GM21423 (cell line): Measurements from ENCODE around the gene BBS10.
"Not testable (repeated sequence)": the region's sequence is repeated elsewhere in the genome, so short reads cannot be mapped to it uniquely, and the experiment has no call there.

ENCODE experiments used
- ATAC-seq: cut with Tn5 transposase; IDR thresholded peaks from one replicate; pipeline ENCODE4 v1.9.1; 2021; ENCODE audit warnings: mild to moderate bottlenecking, moderate library complexity; ENCODE audit not compliant: unreplicated experiment

BBS10 gene

DNA sequence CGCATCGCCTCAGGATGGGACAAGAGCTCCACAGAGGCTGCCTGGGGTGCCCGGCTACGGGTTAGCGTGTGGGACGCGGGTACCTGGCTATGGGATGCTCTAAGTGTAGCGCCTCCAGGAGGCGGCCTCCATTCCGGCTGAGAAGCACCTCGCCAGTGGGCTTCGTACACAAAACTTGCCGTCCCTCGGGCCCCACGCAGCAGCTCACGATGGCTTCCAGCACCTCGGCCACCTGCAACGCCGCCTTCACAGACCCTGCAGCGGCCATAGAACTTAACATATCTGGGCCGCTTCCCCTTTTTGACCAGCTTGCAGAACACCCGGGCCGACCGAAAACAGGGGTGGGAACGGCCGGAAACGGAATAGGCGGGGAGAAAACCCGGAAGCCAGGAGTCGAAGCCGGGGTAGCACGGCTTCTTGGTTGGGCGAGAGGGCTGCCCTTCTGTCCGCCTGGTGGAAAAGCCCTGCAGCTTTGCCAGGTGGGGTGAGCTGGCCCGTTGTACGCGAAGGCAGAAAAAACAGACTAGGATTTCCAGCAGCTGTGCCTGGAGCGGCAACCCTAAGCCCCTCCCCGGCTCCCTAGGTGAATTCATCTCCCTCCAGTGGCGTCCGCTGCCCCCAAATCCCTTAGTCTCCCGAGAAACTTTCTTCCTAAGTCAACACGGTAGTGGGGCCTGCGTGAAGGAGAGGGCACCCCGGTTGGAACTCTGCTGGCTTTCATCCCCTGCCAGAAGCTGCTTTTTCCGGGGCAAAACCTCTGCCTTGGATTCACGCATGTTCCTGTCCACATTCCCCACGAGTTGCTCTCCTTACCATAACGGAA lies at the start of gene BBS10:
TSS of gene BBS10 (minus strand) at position 337 of the 823 bp plus-strand sequence. CDS start at position 280, 57 bp downstream.
- peak; percentile 97 for ATAC-seq

DNA sequence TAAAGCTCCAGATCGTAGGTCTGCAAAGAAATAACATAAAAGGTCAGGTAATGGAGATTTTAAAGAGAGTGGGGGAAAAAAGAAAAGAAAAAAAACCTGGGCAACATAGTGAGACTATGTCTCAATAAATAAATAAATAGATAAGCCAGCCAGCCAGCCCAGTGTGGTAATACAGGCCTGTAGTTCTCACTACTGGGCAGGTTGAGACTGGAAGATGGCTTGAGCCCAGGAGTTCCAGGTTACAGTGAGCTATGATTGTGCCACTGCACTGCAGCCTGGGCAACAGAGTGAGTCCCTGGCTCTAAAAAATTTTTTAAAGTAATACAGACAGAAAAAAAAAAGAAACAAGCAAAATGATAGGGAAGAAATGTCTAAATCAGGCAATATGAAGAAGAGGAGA lies 43.2 kb upstream of the BBS10 start:
- ATAC-seq: no peak

DNA sequence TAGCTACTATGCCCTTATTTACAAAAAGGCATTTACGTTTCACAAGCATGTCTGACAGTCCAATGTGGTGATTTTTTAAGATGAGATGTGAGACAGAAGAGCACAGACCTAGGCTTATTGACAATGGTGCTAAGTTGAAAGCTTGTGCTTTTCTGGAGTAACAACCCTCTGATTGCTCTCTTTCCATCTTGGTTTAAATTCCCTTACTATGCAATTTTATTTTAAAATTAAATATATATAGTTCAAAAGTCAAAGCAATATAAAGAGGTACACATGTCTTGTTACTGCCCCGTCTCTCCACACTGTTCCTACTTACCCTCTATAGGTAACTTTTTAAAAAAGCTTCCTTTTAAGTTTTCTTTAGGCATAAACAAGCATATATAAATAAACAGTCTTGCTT lies 39.4 kb upstream of the BBS10 start:
- no peak for ATAC-seq

DNA sequence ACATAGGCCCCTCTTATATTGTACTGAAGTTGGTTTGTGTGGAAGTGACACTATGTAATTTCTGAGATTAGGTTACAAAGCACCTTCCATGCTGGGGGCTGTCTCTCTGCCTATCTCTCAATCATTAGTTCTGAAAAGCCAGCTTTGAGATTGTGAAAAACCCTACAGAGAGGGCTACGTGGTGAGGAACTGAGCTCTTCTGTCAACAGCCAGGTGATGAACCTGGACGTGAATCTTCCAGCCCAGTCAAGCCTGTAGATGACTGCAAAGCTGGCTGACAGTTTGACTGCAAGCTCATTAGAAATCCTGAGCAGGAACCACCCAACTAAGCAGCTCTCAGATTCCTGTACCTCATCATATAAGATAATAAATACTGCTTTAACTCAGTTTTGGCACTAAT lies 36.3 kb upstream of the BBS10 start:
- no peak for ATAC-seq

DNA sequence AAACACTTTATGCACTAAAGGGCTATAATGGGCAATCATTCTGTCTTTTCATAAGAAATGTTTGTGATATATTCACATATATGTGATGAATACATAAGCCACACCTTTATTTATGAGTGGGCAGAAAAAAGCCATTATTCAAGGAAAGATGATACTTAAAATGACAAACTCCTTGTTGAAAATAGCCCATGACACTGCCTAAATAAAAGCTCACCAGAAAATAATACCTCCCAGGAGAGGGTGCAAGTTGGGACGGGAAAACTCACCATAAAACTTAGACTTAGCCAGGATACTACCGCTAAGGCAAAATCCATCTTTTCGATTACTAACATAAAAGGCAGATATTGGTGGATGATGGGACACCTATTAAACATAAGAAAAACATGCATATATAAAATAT lies 35.8 kb upstream of the BBS10 start:
- ATAC-seq: no peak

DNA sequence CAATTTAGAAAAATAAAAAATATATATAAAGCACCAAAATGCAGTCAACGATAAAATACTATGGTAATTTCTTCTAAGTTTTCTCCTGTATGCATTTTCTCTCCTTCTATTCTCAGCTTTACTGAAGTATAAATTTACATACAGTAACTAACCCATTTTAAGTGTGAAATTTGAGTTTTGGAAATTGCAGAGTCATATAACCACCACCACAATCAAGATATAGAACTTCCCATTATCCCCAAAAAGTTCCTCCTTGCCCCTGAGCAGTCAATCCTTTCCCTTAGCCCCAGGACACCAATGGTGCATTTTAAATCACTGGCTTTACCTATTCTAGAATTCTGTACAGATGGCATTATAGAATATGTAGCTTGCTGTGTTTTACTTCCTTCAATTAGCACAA lies 31.0 kb upstream of the BBS10 start:
- ATAC-seq: no peak

DNA sequence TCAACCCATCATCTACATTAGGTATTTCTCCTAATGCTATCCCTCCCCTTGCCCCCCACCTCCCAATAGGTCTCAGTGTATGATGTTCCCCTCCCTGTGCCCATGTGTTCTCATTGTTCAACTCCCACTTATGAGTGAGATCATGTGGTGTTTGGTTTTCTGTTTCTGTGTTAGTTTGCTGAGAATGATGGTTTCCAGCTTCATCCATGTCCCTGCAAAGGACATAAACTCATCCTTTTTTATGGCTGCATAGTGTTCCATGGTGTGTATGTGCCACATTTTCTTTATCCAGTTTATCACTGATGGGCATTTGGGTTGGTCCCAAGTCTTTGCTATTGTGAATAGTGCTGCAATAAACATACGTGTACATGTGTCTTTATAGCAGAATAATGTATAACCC lies 28.7 kb upstream of the BBS10 start:
- not testable (repeated sequence) for ATAC-seq

DNA sequence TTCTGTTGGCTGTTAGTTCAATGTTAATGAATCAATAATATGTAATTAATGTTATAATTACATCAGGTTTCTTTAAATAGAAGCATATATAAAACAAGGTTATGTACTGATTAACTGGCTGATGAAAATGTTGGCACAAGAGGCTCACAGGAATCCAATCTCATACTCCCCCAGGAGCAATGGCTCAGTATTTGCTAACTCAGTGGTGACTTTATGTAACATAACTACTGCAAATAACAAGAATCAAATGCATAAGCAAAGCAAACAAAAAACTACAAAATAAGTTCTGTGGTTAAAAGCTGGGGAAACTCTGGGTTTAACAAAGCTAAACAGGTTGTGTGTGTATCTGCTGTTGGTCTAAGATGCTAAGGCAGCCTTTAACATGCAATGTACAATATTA lies 27.7 kb upstream of the BBS10 start:
- no peak for ATAC-seq

DNA sequence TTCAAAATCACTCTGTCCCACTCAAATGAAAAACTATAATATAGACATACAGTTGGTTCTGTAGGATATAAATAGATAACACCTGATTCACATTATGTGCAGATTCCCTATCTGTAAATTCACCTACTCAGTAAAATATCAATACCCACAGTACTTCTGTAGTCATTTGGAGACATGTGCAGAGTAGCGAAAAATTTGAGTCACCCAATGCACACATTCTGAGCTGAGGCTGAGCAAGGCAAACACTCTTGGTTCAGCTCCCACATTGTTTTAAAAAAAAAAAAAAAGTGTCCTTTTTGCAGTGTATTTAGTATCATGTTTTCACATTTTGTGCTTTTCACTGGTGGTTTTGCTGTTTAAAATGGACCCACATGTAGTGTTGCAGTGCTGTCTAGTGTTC lies 27.3 kb upstream of the BBS10 start:
- no peak for ATAC-seq

DNA sequence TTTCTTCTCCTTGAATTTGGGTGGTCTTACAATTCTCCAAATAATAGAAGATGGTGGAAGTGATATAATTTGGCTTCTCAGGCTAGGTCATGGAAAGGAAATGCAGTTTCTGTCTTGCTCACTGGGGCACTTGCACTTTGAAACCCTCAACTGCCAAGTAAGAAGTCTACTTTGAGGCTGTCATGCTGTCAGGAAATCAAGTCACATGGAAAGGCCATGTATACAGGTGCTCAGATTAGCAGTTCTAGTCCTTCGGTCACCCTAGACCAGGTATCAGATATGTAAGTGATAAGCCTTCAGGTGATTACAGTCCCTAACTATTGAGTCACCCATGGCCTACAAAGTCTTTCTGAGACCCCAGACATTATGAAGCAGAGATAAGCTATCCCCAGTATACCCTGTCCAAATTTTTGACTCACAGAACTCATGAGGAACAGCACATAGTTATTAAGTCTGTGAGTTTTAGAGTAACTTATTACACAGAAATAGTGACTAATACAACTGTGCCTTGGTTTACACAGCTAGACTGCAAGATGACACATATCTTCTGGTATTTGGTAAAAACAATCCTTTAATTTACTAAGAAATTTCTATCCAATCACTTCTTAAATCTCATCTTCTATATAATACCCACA lies 26.3 kb upstream of the BBS10 start:
- ATAC-seq: no peak

DNA sequence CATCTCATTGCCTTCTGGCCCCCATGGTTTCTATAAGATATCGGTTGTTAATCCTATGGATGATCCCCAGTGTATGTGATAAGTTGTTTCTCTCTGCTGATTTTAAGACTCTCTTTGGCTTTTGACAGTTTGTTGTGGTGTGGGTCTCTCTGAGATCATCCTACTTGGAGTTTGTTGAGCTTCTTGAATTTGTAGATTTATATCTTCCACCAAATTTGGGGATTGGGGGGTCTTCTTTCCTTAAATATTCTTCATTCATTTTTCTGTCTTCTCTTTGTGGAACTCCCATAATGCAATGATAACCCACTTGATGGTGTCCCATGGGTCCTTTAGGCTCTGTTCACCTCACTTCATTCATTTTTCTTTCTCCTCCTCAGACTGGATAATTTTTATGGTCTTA lies 20.0 kb upstream of the BBS10 start:
- ATAC-seq: no peak

DNA sequence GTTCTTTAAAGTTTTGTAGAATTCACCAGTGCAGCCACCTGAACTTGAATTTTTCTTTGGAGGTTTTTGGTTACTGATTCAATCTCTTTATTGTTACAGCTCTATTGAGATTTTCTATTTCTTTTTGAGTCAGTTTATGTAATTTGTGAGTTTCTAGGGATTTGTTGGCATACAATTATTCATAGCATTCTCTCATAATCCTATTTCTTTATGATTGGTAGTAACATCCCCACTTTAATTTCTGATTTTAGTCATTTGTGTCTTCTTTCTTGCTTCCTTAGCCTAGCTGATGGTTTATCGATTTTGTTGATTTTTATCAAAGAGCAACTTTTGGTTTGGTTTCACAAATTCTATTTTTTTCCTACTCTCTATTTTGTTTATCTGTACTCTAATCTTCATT lies 17.9 kb upstream of the BBS10 start:
- ATAC-seq: no peak

DNA sequence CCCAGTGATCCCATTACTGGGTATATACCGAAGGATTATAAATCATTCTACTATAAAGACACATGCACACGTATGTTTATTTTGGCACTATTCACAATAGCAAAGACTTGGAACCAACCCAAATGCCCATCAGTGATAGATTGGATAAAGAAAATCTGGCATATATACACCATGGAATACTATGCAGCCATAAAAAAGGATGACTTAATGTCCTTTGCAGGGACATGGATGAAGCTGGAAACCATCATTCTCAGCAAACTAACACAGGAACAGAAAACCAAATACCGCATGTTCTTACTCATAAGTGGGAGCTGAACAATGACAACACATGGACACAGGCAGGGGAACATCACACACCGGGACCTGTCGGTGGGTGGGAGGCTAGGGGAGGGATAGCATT lies 15.9 kb upstream of the BBS10 start:
- not testable (repeated sequence) for ATAC-seq

DNA sequence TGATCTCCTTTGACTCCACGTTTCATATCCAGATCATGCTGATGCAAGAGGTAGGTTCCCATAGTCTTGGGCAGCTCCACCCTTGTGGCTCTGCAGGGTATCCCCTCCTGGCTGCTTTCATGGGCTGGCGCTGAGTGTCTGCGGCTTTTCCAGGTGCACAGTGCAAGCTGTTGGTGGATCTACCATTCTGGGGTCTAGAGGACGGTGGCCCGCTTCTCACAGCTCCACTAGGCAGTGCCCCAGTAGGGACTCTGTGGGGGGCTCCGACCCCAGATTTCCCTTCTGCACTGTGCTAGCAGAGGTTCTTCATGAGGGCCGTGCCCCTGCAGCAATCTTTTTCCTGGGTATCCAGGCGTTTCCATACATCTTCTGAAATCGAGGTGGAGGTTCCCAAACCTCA lies 12.1 kb upstream of the BBS10 start:
- no peak for ATAC-seq

DNA sequence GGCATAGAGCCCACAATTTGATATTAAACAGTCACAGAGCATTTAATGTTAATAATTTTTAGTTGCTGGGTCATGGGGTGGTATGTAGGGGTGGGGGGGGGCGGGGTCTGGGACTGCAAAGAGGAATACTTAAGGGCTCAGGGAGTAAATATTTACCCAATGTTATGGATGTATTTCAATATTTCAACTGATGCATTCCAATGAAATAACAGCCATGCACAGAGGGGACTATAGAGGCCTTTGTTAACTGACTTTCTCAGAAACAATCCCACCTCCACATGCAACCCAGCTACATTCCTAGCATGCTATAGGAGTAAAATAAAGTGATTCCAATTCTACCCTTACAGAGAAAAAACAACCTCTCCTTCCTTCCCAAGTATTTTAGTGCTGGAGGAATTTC lies 7.9 kb upstream of the BBS10 start:
- ATAC-seq: no peak

DNA sequence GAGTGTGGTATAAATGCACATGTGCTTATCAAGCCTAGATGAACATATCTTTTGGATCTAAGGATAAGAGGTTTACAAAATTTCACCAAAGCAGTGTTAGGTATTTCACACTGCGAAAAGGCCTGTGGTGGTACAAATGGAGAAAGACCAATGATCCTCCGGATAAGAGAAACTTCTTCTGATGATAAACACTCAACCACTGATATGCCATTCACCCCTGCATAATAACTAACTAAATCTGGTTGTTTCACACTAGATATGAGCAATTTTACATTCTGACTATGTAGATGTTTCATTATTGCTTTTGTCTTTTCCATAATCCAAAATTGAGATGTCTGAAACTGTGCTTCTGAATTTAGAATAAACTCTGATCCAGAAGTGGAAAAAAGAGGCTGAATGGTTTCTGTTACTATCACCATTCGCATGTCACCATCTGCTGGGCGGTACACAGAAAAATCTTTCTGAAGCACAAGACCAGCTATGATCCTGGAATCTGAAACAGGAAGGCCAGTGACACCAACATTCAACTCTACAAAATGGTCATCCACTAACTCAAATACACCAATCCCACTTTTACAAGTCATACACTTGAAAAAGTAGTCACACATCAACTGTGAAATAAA lies 1.3 kb downstream of the BBS10 start:
- no peak for ATAC-seq

DNA sequence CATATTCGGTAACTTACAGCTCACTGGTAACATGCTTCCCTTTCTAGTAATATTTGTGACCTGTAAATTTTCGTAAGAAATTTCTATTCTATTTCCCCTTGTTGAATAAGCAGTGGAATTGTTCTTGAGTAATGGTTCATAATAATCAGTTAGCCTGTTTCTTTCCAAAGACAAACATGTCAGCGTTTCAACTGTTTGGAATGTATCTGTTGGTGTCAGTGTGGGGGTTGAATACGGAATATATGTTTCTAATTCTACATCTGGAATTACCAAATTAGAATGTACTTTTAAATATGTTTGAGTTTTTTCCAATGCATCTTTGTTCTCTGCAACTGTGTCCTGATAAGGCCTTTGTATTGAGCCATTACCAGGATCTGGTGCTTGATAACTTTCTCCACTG lies 2.0 kb downstream of the BBS10 start:
- ATAC-seq: no peak

DNA sequence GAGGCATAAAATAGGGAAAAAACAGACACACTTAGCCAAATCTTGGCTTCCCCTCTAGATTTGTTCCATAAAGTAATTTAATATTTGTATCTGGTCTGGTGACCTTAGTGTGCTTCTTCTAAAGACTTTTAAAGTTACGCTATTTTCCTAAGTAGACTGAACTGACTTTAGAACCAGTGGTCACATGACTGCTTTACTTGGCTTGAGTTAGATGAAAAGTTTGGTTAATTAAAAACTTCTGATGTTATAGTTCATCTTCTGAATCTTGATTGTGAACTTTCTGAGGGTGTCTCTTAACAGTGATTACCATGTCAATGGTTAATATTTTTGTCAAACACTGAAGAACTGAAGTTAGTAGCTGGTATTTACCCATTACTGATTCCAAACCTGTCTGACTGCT lies 2.6 kb downstream of the BBS10 start:
- no peak for ATAC-seq

DNA sequence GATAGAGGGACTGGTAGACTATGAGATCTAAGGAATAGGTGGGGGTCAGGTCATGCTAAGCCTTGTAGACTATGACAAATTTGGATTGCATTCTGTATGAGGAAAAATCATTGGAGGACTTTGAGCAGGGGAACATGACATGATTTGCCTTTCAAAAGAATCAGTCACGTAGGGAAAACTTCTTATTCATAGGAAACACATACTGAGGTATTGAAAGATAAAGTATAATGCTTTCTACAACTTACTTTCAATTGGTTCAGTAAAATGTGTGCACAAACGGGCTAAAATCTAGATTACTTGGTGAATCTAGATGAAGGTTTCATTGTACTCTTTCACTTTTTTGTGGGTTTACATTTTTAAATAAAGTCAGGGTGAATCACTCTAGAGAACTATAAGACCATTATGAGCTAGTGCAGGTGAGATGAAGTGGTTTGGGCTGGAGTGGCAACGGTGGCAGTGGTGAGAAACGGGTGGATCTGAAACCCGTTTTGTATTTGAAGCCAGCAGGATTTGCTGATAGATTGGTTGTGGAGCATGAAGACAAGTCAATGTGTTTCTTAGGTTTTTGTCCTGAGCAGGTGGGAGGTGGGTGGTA lies 6.7 kb downstream of the BBS10 start:
- no peak for ATAC-seq

DNA sequence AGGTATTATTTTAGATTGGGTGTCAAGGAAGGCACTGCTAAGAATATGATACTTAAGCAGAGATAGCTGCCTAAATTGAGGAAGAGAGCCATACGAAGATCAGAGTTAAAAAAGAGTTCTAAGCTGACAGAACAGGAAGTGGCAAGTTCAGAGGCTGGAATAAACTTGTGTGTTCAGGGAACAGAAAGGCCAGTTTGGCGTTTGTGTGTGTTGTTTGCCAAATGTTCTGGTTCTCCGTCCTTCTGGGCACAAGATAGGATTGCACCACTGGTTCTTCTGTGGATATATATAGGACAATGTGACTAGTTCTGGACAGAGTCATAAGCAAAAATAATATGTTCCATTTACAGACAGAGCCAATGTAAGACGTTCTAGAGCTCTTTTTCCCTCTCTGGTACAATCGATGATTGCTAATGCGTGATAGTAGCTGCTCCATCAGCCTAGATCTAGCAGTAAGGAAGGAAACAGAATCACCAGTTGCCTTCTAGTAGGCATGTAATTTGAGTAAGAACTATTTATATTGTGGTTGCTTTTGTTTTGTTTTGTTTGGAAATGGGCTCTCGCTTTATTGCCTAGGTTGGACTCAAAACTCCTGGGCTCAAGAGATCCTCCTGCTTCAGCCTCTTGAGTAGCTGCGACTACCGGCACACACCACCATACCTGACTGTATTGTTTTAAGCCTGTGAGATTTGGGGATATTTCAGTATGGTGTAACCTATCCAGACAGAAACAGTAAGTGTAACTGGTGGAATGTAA lies 7.4 kb downstream of the BBS10 start:
- no peak for ATAC-seq

DNA sequence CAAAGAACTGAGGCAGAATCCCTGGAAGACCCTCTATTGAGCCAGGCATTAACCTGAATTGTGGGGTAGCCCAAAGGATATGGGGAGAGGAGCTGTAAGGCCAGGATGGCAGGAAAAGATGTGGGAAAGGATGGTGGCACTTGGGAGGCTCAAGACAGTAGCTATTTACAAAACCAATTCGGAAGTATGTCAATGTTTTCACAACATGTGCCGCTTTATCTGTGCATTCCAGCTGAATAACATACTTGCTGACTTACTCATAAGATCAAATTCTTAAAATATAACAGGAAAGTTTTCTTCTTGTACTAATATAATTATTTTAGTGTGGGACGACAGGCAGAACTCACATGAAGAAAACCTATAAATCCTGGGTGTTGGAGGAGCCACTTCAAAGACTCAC lies 10.6 kb downstream of the BBS10 start:
- no peak for ATAC-seq
